ENCODE results near the gene SNAPC4. TPM values are rescaled to one million over a fixed set of nuclear protein-coding genes. Genes with fewer than 3 reads are reported as not detected.

SNAPC4 gene
- total and polyA plus RNA-seq, 9 of the 15 experiments (the other 6 are each of a cell fraction or from before 2014, with no cell fraction given) = 0.21 to 21.8 (median 8.8) TPM

DNA sequence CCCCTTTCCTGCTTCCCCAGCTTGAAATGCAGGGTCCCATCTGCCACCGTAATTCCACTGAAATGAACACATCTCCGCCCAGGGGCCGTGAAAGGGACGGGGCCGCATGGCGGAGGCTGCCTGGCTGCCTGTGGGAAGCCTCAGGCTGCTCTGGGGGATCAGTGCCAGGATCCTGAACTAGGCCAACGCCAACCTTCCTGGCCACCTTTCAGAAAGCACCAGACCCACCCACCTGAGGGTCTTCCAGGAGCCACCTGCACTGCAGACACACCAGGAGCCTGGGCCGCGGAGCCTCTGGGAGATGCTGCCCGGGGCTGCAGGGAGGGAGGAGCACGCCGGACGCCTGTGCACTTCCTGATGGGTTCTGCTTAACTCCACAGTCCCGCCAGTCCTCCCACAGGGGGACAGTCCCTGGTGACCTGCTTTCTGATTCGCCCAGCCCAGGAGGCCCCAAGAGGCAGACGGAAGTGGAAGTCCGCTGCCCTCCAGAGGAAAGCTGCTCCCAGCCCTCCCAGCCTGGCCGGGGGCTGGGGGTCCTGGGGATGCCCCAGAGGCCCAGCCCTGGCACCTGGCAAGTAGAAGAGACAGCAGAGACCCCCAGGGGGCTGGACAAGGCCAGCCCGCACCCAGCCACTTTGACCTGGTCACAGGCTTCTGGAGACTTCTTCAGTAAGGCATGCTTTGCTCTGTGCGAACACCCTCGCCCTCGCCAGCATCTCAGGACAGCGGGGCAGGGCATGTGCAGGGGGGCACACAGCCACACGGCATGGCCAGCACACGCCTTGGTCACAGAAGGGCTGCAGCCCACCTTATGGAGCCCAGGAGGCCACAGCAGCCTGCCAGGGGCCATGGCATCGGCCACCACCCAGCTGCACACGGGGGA is 26.4 kb downstream of the SNAPC4 start, which contains the start of gene CARD9 (continued):
- TF ChIP-seq HMBOX1 (IDR thresholded peaks at IDR 0.05) (no peak), ARID1B (IDR thresholded peaks at IDR 0.05) (no peak), NCOR1 (IDR thresholded peaks at IDR 0.05) (no peak), SMARCA5 (IDR thresholded peaks at IDR 0.05) (no peak), STAT5A (IDR thresholded peaks at IDR 0.05; ENCODE audit: borderline replicate concordance, low read length) (no peak), ZNF24 (IDR thresholded peaks at IDR 0.05) (no peak), HNRNPLL (IDR thresholded peaks at IDR 0.05; ENCODE audit: low read depth, low read length, poor library complexity, severe bottlenecking) (no peak), ILF3 (IDR thresholded peaks at IDR 0.05; ENCODE audit: borderline replicate concordance) (no peak), RBM22 (IDR thresholded peaks at IDR 0.05; ENCODE audit: low read depth, low read length, poor library complexity, severe bottlenecking) (no peak), TAF9B (IDR thresholded peaks at IDR 0.05; ENCODE audit: partially characterized antibody) (no peak), ZNF644 (tag; IDR thresholded peaks at IDR 0.05; ENCODE audit: low read depth) (no peak), DMBX1 (CRISPR knock-in tag; IDR thresholded peaks at IDR 0.05; ENCODE audit: borderline replicate concordance) (no peak), SIRT6 (IDR thresholded peaks at IDR 0.05; ENCODE audit: low read depth, low read length) (no peak), ZNF165 (CRISPR knock-in tag; IDR thresholded peaks at IDR 0.05; ENCODE audit: borderline replicate concordance) (no peak), ZNF75A (CRISPR knock-in tag; IDR thresholded peaks at IDR 0.05) (no peak), MBD1 (CRISPR knock-in tag; IDR thresholded peaks at IDR 0.05) (no peak), PTRF (tag; IDR thresholded peaks at IDR 0.05) (no peak), GATAD2A (IDR thresholded peaks at IDR 0.05) (no peak), JUND (IDR thresholded peaks at IDR 0.05; ENCODE audit: borderline replicate concordance, low read depth, low read length) (peak; percentile 24; the same call in 1 of the 2 replicates), JUND (tag; IDR thresholded peaks at IDR 0.05; ENCODE audit: borderline replicate concordance, low read depth, low read length) (no peak), IRF2 (CRISPR knock-in tag; IDR thresholded peaks at IDR 0.05) (no peak), TCF3 (CRISPR knock-in tag; IDR thresholded peaks at IDR 0.05) (no peak), ZNF232 (CRISPR knock-in tag; IDR thresholded peaks at IDR 0.05) (no peak), RFX1 (IDR thresholded peaks at IDR 0.05) (no peak), STAG1 (CRISPR knock-in tag; IDR thresholded peaks at IDR 0.05; ENCODE audit: borderline replicate concordance) (no peak), ZNF584 (CRISPR knock-in tag; IDR thresholded peaks at IDR 0.05; ENCODE audit: low read depth) (no peak), ZNF695 (CRISPR knock-in tag; IDR thresholded peaks at IDR 0.05) (no peak), EP400 (IDR thresholded peaks at IDR 0.05) (peak; percentile 12; the same call in 1 of the 2 replicates), ZNF3 (CRISPR knock-in tag; IDR thresholded peaks at IDR 0.05) (no peak)
